Neural cell (in vitro differentiated cells): ENCODE results near the gene VPS72. TPM values are rescaled to one million over a fixed set of nuclear protein-coding genes. Genes with fewer than 3 reads are reported as not detected.
A peak's percentile ranks its signal among the peaks of the same experiment; 100 is the strongest.

ENCODE experiments used
- H2AFZ ChIP-seq: fragments of 200-600, 300-800 bp; sonication (generic), shearing (Covaris generic); 2 replicates; pipeline ENCODE4 v1.6.0; 2014; ENCODE audit warnings: low read depth, mild to moderate bottlenecking, antibody characterized with exemption, low read length, moderate library complexity
- H3F3A ChIP-seq: fragments of 200-600 bp; shearing (Covaris generic); 2 replicates; pipeline ENCODE4 v1.6.1; 2016; ENCODE audit warnings: mild to moderate bottlenecking, moderate library complexity, mixed read lengths, antibody characterized with exemption, low read length; ENCODE audit not compliant: insufficient read depth, poor library complexity, severe bottlenecking
- H3K27ac ChIP-seq: fragments of 200-600, 300-800 bp; sonication (generic), shearing (Covaris generic); 2 replicates; pipeline ENCODE4 v1.5.1; 2014; ENCODE audit warnings: mild to moderate bottlenecking, low read length, moderate library complexity
- H3K27me3 ChIP-seq: fragments of 300-800, 200-600 bp; sonication (generic), shearing (Covaris generic); 2 replicates; pipeline ENCODE4 v1.6.0; 2014; ENCODE audit warnings: mild to moderate bottlenecking, low read depth, low read length, moderate library complexity; ENCODE audit not compliant: insufficient read depth
- H3K36me3 ChIP-seq: fragments of 300-800, 200-600 bp; sonication (generic), shearing (Covaris generic); 2 replicates; pipeline ENCODE4 v1.5.1; 2014; ENCODE audit warnings: mild to moderate bottlenecking, antibody characterized with exemption, low read length, moderate library complexity; ENCODE audit not compliant: insufficient read depth
- H3K4me2 ChIP-seq: fragments of 300-800, 200-600 bp; sonication (generic), shearing (Covaris generic); 2 replicates; pipeline ENCODE4 v1.6.0; 2014; ENCODE audit warnings: mild to moderate bottlenecking, low read length
- H3K4me3 ChIP-seq: fragments of 300-800, 200-600 bp; sonication (generic), shearing (Covaris generic); 2 replicates; pipeline ENCODE4 v1.5.1; 2014; ENCODE audit warnings: mild to moderate bottlenecking, low read length, moderate library complexity
- H3K79me2 ChIP-seq: fragments of 200-600 bp; shearing (Covaris generic); replicated peaks from 2 replicates; pipeline ENCODE4 v1.6.0; 2014; ENCODE audit warnings: mild to moderate bottlenecking, low read length, moderate library complexity; ENCODE audit not compliant: insufficient read depth
- H3K9ac ChIP-seq: fragments of 300-800, 200-600 bp; sonication (generic), shearing (Covaris generic); 2 replicates; pipeline ENCODE4 v1.6.1; 2016; ENCODE audit warnings: mild to moderate bottlenecking, low read length, mixed read lengths
- H3K9me2 ChIP-seq: fragments of 200-600 bp; shearing (Covaris generic); 2 replicates; pipeline ENCODE4 v1.6.1; 2016; ENCODE audit warnings: mild to moderate bottlenecking, low read length, mixed read lengths; ENCODE audit not compliant: insufficient read depth
- H3K9me3 ChIP-seq: fragments of 200-600, 300-800 bp; sonication (generic), shearing (Covaris generic); 2 replicates; pipeline ENCODE4 v1.6.1; 2016; ENCODE audit warnings: mild to moderate bottlenecking, mixed run types, low read length, moderate library complexity, mixed read lengths
- H4K20me1 ChIP-seq: fragments of 200-600 bp; shearing (Covaris generic); 2 replicates; pipeline ENCODE4 v1.6.1; 2016; ENCODE audit warnings: mild to moderate bottlenecking, mixed run types; ENCODE audit not compliant: insufficient read depth
- EP300 ChIP-seq: fragments of 450-650 bp; conservative IDR thresholded peaks from 2 replicates; pipeline ENCODE4 v1.6.1; 2014; ENCODE audit warnings: antibody characterized with exemption, mild to moderate bottlenecking, moderate library complexity; ENCODE audit not compliant: poor library complexity, severe bottlenecking
- EZH2 ChIP-seq: fragments of 200-600, 300-800 bp; shearing (Covaris generic), sonication (generic); IDR thresholded peaks from 2 replicates; pipeline ENCODE4 v1.6.1; 2014; ENCODE audit warnings: antibody characterized with exemption, low read length, borderline replicate concordance, mild to moderate bottlenecking; ENCODE audit not compliant: insufficient read depth, poor library complexity, severe bottlenecking
- MXI1 ChIP-seq: fragments of 450-650 bp; conservative IDR thresholded peaks from 2 replicates; pipeline ENCODE4 v1.6.1; 2014; ENCODE audit warnings: antibody characterized with exemption, mild to moderate bottlenecking; ENCODE audit not compliant: poor library complexity, severe bottlenecking
- POLR2AphosphoS5 ChIP-seq: IDR thresholded peaks from 2 replicates; pipeline ENCODE4 v1.6.1; 2012
- RAD21 ChIP-seq: fragments of 450-650 bp; conservative IDR thresholded peaks from 2 replicates; pipeline ENCODE4 v1.6.1; 2014; ENCODE audit warnings: antibody characterized with exemption, mild to moderate bottlenecking, moderate library complexity
- SMC3 ChIP-seq: fragments of 450-650 bp; conservative IDR thresholded peaks from 2 replicates; pipeline ENCODE4 v1.6.1; 2014; ENCODE audit warnings: antibody characterized with exemption, mild to moderate bottlenecking, moderate library complexity; ENCODE audit not compliant: poor library complexity
- TAF1 ChIP-seq: IDR thresholded peaks from 2 replicates; pipeline ENCODE4 v1.6.1; 2012; ENCODE audit warnings: low read depth
- polyA plus RNA-seq: library from polyadenylated mRNA; depleted of rRNA; stranded (reverse); fragments of >200 nt; gene quantifications from 2 replicates; pipeline ENCODE4 v1.2.3, GENCODE V29; 2014
- TF ChIP-seq, protein P1 (sequence below): IDR thresholded peaks from 2 replicates; pipeline ENCODE4 v1.6.1; 2012; ENCODE audit warnings: borderline replicate concordance
- TF ChIP-seq, protein P2 (sequence below): fragments of 450-650 bp; IDR thresholded peaks from 2 replicates; pipeline ENCODE4 v1.5.1; 2014; ENCODE audit warnings: antibody characterized with exemption, mild to moderate bottlenecking, moderate library complexity; ENCODE audit not compliant: poor library complexity, severe bottlenecking

VPS72 gene
- polyA plus RNA-seq, 1 donor from 2014 or later: 232 TPM

DNA sequence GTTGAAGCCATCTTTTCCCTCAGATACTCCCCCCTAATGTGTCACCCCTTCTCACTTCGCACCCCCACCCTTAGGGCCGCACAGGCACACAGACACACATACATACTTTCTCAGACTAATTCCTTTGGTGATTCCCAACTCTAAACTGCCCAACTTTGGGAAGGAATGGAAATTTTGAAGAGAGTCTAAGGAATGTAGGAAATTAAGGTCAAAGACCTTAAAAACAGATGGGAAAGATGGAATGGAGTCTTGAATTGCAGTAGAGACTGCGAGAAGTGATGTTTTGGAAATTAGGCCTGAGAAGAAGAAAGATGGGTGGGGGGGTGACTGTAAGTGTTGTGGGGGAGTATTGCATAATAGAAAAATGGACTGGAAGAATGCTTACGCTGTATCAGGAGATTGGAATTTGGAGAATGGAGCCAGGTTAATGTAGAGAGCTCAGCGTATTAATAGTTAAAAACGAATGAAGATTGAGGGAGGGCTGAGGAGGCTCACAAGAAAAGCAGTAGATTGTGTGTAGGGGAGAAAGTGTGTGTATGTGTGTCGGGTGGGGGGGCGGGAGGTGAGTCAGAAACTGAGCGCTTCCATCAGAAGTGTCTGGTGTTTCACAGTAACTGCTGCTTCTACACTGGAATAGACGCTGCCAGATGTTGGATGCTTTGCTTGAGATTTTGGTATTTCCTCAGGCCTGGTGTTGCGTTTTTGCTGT lies 10.0 kb upstream of the VPS72 start:
- Histone ChIP-seq H3K36me3 (no peaks in the 10 kb centered on the region), H3K9ac (peak overlapping the region; percentile 94), H3K27me3 (no peaks in the 10 kb centered on the region), H3K27ac (no peak overlapping the region), H4K20me1 (no peaks in the 10 kb centered on the region), H2AFZ (no peak overlapping the region), H3K9me2 (no peaks in the 10 kb centered on the region), H3K4me2 (peak overlapping the region; percentile 99), H3F3A (no peaks in the 10 kb centered on the region), H3K9me3 (no peaks in the 10 kb centered on the region), H3K79me2 (peaks cover 54% of the 10 kb centered on the region), H3K4me3 (peak overlapping the region; percentile 97)
- TF ChIP-seq SMC3: no peak

GRCh38 chr1:151198254-151199127 lies 8.5 kb upstream of the VPS72 start, which contains the start of gene PIP5K1A:
Gene PIP5K1A, plus strand, starts transcription at chr1:151198552. Its CDS starts 445 bp downstream, at chr1:151198997.
- no peaks in the 10 kb centered on the region for H3K36me3 ChIP-seq
- H3F3A ChIP-seq: no peaks in the 10 kb centered on the region
- H3K79me2 ChIP-seq: peaks cover 41% of the 10 kb centered on the region
- TF ChIP-seq SMC3 (no peak), MXI1 (peak; percentile 72), EZH2 (no peak), EP300 (no peak), POLR2AphosphoS5 (peak; percentile 95), RAD21 (no peak), TAF1 (peak; percentile 80)
- TF ChIP-seq, protein P1, sequence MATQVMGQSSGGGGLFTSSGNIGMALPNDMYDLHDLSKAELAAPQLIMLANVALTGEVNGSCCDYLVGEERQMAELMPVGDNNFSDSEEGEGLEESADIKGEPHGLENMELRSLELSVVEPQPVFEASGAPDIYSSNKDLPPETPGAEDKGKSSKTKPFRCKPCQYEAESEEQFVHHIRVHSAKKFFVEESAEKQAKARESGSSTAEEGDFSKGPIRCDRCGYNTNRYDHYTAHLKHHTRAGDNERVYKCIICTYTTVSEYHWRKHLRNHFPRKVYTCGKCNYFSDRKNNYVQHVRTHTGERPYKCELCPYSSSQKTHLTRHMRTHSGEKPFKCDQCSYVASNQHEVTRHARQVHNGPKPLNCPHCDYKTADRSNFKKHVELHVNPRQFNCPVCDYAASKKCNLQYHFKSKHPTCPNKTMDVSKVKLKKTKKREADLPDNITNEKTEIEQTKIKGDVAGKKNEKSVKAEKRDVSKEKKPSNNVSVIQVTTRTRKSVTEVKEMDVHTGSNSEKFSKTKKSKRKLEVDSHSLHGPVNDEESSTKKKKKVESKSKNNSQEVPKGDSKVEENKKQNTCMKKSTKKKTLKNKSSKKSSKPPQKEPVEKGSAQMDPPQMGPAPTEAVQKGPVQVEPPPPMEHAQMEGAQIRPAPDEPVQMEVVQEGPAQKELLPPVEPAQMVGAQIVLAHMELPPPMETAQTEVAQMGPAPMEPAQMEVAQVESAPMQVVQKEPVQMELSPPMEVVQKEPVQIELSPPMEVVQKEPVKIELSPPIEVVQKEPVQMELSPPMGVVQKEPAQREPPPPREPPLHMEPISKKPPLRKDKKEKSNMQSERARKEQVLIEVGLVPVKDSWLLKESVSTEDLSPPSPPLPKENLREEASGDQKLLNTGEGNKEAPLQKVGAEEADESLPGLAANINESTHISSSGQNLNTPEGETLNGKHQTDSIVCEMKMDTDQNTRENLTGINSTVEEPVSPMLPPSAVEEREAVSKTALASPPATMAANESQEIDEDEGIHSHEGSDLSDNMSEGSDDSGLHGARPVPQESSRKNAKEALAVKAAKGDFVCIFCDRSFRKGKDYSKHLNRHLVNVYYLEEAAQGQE: peak; percentile 79
- TF ChIP-seq, protein P2, sequence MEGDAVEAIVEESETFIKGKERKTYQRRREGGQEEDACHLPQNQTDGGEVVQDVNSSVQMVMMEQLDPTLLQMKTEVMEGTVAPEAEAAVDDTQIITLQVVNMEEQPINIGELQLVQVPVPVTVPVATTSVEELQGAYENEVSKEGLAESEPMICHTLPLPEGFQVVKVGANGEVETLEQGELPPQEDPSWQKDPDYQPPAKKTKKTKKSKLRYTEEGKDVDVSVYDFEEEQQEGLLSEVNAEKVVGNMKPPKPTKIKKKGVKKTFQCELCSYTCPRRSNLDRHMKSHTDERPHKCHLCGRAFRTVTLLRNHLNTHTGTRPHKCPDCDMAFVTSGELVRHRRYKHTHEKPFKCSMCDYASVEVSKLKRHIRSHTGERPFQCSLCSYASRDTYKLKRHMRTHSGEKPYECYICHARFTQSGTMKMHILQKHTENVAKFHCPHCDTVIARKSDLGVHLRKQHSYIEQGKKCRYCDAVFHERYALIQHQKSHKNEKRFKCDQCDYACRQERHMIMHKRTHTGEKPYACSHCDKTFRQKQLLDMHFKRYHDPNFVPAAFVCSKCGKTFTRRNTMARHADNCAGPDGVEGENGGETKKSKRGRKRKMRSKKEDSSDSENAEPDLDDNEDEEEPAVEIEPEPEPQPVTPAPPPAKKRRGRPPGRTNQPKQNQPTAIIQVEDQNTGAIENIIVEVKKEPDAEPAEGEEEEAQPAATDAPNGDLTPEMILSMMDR: no peak
- H3K4me2 ChIP-seq: peak within 1 kb of the TSS; percentile 99
- peak within 1 kb of the TSS; percentile 72 for H2AFZ ChIP-seq
- no peaks in the 10 kb centered on the region for H4K20me1 ChIP-seq
- H3K4me3 ChIP-seq: peak within 1 kb of the TSS; percentile 97
- H3K27me3 ChIP-seq: peaks cover 5% of the 10 kb centered on the region
- H3K9me3 ChIP-seq: no peaks in the 10 kb centered on the region
- H3K9ac ChIP-seq: peak within 1 kb of the TSS; percentile 94
- no peaks in the 10 kb centered on the region for H3K9me2 ChIP-seq
- H3K27ac ChIP-seq: peak within 1 kb of the TSS; percentile 91
